GM12865 (cell line): ENCODE results near the gene ETS2.

Source experiments
- DNase-seq: peaks from one replicate; pipeline ENCODE4 v3.0.0; 2010; ENCODE audit warnings: low read depth
- H3K4me3 ChIP-seq: 2 replicates; pipeline ENCODE4 v1.5.1; 2011; ENCODE audit warnings: mild to moderate bottlenecking, low read depth, low read length, control low read depth
- TF ChIP-seq, protein P1 (sequence below): IDR thresholded peaks from 2 replicates; pipeline ENCODE4 v1.5.1; 2011; ENCODE audit warnings: low read length, control low read depth, low read depth, inconsistent platforms; ENCODE audit not compliant: insufficient read depth; ENCODE audit errors: missing control alignments

ETS2 gene

DNA sequence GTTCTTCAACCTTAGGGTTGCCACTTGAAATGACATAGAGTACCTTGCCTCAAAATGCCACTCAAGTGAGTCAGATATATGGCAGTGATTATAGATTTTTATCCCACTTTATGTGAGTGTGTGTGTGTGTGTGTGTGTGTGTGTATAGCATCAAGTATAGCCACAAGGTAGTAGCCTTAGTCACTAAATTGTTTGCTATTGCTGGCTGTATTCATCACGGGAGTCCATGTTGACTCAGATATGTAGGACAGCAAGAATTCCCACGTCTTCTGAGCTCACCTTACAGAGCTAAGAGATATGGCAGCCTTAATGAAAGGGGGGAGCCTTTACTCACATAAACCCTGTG is 9.3 kb downstream of the ETS2 start:
- no peak overlapping the region for H3K4me3 ChIP-seq
- DNase-seq: no peak
- TF ChIP-seq, protein P1, sequence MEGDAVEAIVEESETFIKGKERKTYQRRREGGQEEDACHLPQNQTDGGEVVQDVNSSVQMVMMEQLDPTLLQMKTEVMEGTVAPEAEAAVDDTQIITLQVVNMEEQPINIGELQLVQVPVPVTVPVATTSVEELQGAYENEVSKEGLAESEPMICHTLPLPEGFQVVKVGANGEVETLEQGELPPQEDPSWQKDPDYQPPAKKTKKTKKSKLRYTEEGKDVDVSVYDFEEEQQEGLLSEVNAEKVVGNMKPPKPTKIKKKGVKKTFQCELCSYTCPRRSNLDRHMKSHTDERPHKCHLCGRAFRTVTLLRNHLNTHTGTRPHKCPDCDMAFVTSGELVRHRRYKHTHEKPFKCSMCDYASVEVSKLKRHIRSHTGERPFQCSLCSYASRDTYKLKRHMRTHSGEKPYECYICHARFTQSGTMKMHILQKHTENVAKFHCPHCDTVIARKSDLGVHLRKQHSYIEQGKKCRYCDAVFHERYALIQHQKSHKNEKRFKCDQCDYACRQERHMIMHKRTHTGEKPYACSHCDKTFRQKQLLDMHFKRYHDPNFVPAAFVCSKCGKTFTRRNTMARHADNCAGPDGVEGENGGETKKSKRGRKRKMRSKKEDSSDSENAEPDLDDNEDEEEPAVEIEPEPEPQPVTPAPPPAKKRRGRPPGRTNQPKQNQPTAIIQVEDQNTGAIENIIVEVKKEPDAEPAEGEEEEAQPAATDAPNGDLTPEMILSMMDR: no peak

DNA sequence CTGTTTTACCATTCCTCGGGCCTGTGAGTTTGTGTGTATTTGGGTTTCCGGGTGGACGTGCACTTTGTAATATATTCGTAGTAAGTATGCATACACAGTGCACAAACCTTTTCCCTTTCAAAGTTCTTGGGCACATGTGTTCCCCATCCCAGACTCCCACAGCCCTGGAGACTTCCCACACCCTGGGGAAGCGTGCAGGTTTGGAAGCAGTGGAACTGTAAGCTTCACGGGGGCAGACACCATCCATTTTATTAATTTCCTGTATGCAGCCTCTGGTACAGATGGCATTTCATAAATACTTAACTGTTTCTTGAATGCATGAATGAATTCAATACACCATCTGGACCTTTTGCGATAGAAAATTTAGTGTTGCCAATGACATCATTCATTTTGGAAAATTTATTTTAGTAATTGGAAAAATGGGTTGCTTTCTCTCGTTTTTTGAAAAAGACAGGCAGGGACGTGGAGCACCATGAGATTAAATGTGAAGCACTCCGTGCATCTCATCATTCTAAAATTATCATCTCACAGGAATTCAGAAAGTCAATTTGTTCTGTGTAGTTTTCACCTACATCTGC is 10.8 kb downstream of the ETS2 start:
- no peak overlapping the region for H3K4me3 ChIP-seq
- TF ChIP-seq, protein P1: no peak
- no peak for DNase-seq

DNA sequence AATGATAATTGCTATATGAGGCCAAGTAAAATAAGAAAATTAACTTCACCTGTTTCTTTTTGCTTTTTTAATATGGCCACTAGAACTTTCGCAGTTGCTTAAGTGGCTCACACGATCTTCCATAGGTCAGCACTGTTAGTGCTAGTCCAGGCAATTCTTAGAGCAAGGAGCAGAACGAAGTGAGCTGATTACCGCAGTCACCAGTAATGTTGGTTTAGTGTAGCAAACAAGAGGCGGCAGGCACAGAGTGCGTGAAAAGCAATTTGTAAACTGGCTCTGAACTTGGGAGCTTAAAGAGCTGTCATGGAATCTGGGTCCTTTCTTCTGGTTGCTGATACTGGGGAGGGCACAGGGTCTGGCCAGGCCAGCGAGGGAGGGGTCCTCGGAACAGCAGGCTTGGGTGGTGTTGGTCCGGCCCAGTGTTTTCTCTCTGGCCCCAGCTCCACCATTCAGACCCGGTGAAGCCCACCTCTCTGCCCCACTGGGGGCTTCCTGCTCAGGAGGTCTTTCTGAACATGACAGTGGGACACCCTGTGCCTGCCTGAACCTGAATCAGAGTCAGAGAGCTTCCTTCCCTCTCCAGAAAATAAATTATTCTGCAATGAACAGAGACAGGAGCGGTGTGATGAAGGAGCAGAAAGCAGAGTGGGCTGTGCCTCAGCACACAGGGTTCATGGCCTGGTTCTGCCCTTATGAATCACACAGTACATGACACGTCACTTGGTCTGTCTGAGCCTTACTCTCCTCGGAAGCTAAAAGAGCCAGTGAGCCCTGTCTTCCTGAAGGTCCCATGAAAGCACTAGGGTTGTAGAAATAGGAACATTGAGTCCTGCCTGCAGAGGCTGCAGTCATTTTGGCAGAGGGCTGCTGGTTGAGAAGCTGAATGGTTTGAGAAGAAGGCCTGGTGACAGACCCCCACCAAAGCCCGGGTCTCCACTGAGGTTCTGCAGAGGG is 11.9 kb downstream of the ETS2 start:
- TF ChIP-seq, protein P1: no peak
- DNase-seq: no peak
- H3K4me3 ChIP-seq: no peak overlapping the region

DNA sequence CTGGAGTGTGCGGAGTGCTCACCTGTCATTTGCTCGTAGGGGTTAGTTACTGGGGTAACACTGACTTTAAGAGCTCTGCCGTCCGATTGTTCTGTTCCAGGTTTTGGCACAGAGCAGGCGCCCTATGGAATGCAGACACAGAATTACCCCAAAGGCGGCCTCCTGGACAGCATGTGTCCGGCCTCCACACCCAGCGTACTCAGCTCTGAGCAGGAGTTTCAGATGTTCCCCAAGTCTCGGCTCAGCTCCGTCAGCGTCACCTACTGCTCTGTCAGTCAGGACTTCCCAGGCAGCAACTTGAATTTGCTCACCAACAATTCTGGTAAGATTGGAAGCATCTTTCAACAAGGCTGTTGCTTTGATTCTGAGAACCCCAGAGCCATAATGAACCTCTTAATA is 12.6 kb downstream of the ETS2 start:
- no peak overlapping the region for H3K4me3 ChIP-seq
- TF ChIP-seq, protein P1: no peak
- DNase-seq: no peak

DNA sequence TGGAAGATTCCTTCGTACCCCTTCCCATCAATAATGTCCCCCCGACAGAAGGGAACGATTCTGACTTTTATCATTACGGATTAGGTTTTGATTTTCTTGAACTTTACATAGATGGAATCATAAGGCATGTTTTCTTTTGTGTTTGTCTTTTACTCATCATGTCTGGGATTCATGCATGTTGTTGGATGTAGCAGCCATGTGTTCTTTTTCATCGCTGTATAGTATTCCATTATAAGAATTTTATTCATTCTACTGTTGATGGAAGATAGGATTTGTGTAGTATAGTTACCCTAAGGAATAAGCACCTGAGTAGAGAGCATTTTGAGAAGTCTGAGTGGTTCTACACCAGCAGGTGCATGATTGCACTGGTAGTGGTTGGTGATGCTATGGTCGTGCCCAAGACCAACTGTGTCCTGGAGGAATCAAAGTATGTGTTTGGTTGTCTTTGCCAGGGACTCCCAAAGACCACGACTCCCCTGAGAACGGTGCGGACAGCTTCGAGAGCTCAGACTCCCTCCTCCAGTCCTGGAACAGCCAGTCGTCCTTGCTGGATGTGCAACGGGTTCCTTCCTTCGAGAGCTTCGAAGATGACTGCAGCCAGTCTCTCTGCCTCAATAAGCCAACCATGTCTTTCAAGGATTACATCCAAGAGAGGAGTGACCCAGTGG is 13.5 kb downstream of the ETS2 start:
- H3K4me3 ChIP-seq: no peak overlapping the region
- no peak for DNase-seq
- TF ChIP-seq, protein P1: no peak

DNA sequence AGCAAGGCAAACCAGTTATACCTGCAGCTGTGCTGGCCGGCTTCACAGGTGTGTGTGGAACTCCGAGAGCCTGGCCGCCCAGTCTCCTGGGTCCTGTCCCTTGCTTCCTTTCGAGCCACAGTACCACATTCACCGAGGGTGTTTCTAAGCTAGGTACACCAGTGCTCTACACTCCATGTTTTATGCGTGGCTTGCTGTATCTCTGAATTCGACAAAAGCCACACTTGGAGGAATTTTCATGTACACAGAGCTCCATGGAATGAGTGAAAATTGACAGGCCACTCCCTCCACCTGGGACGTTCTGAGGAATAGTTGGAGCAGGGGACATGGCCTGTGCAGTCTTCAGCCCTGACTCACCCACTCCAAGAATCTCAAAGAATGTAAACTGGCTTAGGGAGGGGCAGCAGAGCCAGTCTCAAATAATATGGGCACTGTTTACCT is 14.0 kb downstream of the ETS2 start:
- no peak for DNase-seq
- TF ChIP-seq, protein P1: no peak
- no peak overlapping the region for H3K4me3 ChIP-seq
